NAMALWA (cell line): ENCODE results near the gene PPP1R2B.
"Not testable (repeated sequence)": the region's sequence is repeated elsewhere in the genome, so short reads cannot be mapped to it uniquely, and the experiment has no call there.

Source experiments
- DNase-seq: peaks from one replicate; pipeline ENCODE4 v3.0.0-alpha.2; 2015; ENCODE audit warnings: low spot score

PPP1R2B gene

GRCh38 chr5:156850206-156850751 lies at the start of gene PPP1R2B:
TSS of gene PPP1R2B (plus strand) at chr5:156850295. CDS start at chr5:156850563, 268 bp downstream.
- DNase-seq = no peak

- DNase-seq = no peak
These were observed 49.2 kb upstream of the PPP1R2B start for GRCh38 chr5:156800929-156801328.

- no peak for DNase-seq
These were observed 47.6 kb upstream of the PPP1R2B start for GRCh38 chr5:156802501-156802900.

- DNase-seq = no peak
These were observed 46.7 kb upstream of the PPP1R2B start for GRCh38 chr5:156803404-156803803.

GRCh38 chr5:156812959-156813358 lies 37.1 kb upstream of the PPP1R2B start:
- DNase-seq = no peak

- peak; percentile 51 for DNase-seq
These were observed 34.0 kb upstream of the PPP1R2B start for GRCh38 chr5:156815988-156816599.

- DNase-seq = no peak
These were observed 30.6 kb upstream of the PPP1R2B start for GRCh38 chr5:156819537-156819936.

GRCh38 chr5:156819967-156820581 lies 30.0 kb upstream of the PPP1R2B start:
- no peak for DNase-seq

GRCh38 chr5:156824241-156824640 lies 25.9 kb upstream of the PPP1R2B start:
- DNase-seq = no peak

GRCh38 chr5:156824800-156825199 lies 25.3 kb upstream of the PPP1R2B start:
- DNase-seq = no peak

- DNase-seq = no peak
These were observed 24.4 kb upstream of the PPP1R2B start for GRCh38 chr5:156825688-156826087.

- DNase-seq = peak; percentile 4
These were observed 23.9 kb upstream of the PPP1R2B start for GRCh38 chr5:156826150-156826549.

- DNase-seq = no peak
These were observed 15.2 kb upstream of the PPP1R2B start for GRCh38 chr5:156834916-156835315.

GRCh38 chr5:156835905-156836304 lies 14.2 kb upstream of the PPP1R2B start:
- DNase-seq = peak; percentile 30

- DNase-seq = no peak
These were observed 13.2 kb upstream of the PPP1R2B start for GRCh38 chr5:156836846-156837245.

- no peak for DNase-seq
These were observed 11.1 kb upstream of the PPP1R2B start for GRCh38 chr5:156838961-156839360.

- no peak for DNase-seq
These were observed 8.4 kb upstream of the PPP1R2B start for GRCh38 chr5:156841737-156842136.

- DNase-seq = no peak
These were observed 3.2 kb upstream of the PPP1R2B start for GRCh38 chr5:156846914-156847313.

GRCh38 chr5:156848447-156848846 lies 1.6 kb upstream of the PPP1R2B start:
- DNase-seq = not testable (repeated sequence)

- DNase-seq = no peak
These were observed 1.8 kb downstream of the PPP1R2B start for GRCh38 chr5:156851880-156852279.

GRCh38 chr5:156853055-156853454 lies 3.0 kb downstream of the PPP1R2B start:
- DNase-seq = not testable (repeated sequence)

GRCh38 chr5:156865427-156865826 lies 15.3 kb downstream of the PPP1R2B start:
- DNase-seq = no peak

- DNase-seq = no peak
These were observed 20.4 kb downstream of the PPP1R2B start for GRCh38 chr5:156870498-156870839.

GRCh38 chr5:156871212-156871611 lies 21.1 kb downstream of the PPP1R2B start:
- no peak for DNase-seq
